Natural killer cell (primary cell): ENCODE data around the gene TDRD9. TPM values are rescaled to one million over a fixed set of nuclear protein-coding genes. Genes with fewer than 3 reads are reported as not detected.

ENCODE experiments used
- ATAC-seq, 3 donors: fragments of 150-1000 bp in 2 of 3; fragments of 200-7000 bp in 1 of 3; cut with Tn5 transposase; 1 replicate in 1 of 3; 2 replicates in 2 of 3; pipeline ENCODE4 v1.10.0; 2021; ENCODE audit warnings: mild to moderate bottlenecking in 2 of 3, moderate library complexity in 2 of 3
- DNase-seq, 2 donors: peaks; one replicate each; pipeline versions ENCODE4 v3.0.0 to v3.0.0-alpha.2; 2013 to 2021; ENCODE audit warnings: mixed read lengths in 1 of 2
- H3K27ac ChIP-seq: one replicate; pipeline ENCODE4 v1.5.1; 2013; ENCODE audit warnings: mild to moderate bottlenecking, low read length
- H3K27me3 ChIP-seq: one replicate; pipeline ENCODE4 v1.6.1; 2013; ENCODE audit warnings: low read length; ENCODE audit not compliant: control insufficient read depth, insufficient read depth
- H3K36me3 ChIP-seq: one replicate; pipeline ENCODE4 v1.6.1; 2013; ENCODE audit warnings: low read length; ENCODE audit not compliant: control insufficient read depth, insufficient read depth
- H3K4me1 ChIP-seq: one replicate; pipeline ENCODE4 v1.6.1; 2013; ENCODE audit warnings: low read length; ENCODE audit not compliant: control insufficient read depth, insufficient read depth
- H3K4me3 ChIP-seq: one replicate; pipeline ENCODE4 v1.5.1; 2013; ENCODE audit warnings: low read length
- H3K9me3 ChIP-seq: one replicate; pipeline ENCODE4 v1.6.1; 2013; ENCODE audit warnings: low read length; ENCODE audit not compliant: control insufficient read depth, insufficient read depth
- H3K27ac Mint-ChIP-seq, 2 donors: one replicate each; pipeline ENCODE4 v1.8.0; 2022; ENCODE audit warnings: mild to moderate bottlenecking in 2 of 2, mixed read lengths in 2 of 2, moderate library complexity in 1 of 2
- H3K27me3 Mint-ChIP-seq, 2 donors: one replicate each; pipeline ENCODE4 v1.8.0; 2022; ENCODE audit warnings: low read depth in 2 of 2, mixed read lengths in 2 of 2
- H3K36me3 Mint-ChIP-seq: one replicate; pipeline ENCODE4 v1.8.0; 2022; ENCODE audit warnings: mixed read lengths
- H3K4me1 Mint-ChIP-seq, 2 donors: one replicate each; pipeline ENCODE4 v1.8.0; 2022; ENCODE audit warnings: mixed read lengths in 2 of 2
- H3K4me3 Mint-ChIP-seq: one replicate; pipeline ENCODE4 v1.8.0; 2022; ENCODE audit warnings: mild to moderate bottlenecking, moderate library complexity, mixed read lengths
- H3K9me3 Mint-ChIP-seq, 2 donors: one replicate each; pipeline ENCODE4 v1.8.0; 2022; ENCODE audit warnings: mixed read lengths in 2 of 2
- WGBS: methylation state at CpG from one replicate; pipeline ENCODE4 v1.1.7; 2013; ENCODE audit warnings: missing lambda C conversion rate; ENCODE audit not compliant: insufficient coverage; 5-methylcytosine and 5-hydroxymethylcytosine counted together
- intact Hi-C: fragments of 100-400 bp; cut with micrococcal nuclease; formaldehyde crosslinking; loops from one replicate; pipeline ENCODE4 v1.14.2; 2022
- total RNA-seq, 4 donors: library from RNA; stranded (reverse); fragments of 120-200 nt in 1 of 4; gene quantifications; one replicate each; pipeline versions ENCODE4 v1.2.3 to v1.2.4, GENCODE V29; 2013 to 2022
- TF ChIP-seq, protein P1 (sequence below): fragments of 200-600 bp; IDR thresholded peaks from one replicate; pipeline ENCODE4 v1.8.0; 2022; ENCODE audit warnings: antibody characterized with exemption

The TDRD9 gene
- total RNA-seq, 3 donors from 2014 or later (not counting 1 experiment from before 2014, with no cell fraction given) = 0.75 to 2.2 (median 1.4) TPM

GRCh38 chr14:104101651-104102281, 173.5 kb downstream of the TDRD9 start:
- ATAC-seq (no peak), DNase-seq (no peak)
- Histone ChIP-seq H3K36me3 (no peaks in the 10 kb centered on the region), H3K4me1 (no peaks in the 10 kb centered on the region), H3K27ac (no peak overlapping the region), H3K27me3 (no peaks in the 10 kb centered on the region), H3K4me3 (no peak overlapping the region), H3K9me3 (no peaks in the 10 kb centered on the region)
- intact Hi-C loops = no loop called here
- H3K9me3 Mint-ChIP-seq = no peaks in the 10 kb centered on the region
- H3K4me3 Mint-ChIP-seq = no peak overlapping the region
- H3K27ac Mint-ChIP-seq = no peak overlapping the region
- TF ChIP-seq, protein P1, sequence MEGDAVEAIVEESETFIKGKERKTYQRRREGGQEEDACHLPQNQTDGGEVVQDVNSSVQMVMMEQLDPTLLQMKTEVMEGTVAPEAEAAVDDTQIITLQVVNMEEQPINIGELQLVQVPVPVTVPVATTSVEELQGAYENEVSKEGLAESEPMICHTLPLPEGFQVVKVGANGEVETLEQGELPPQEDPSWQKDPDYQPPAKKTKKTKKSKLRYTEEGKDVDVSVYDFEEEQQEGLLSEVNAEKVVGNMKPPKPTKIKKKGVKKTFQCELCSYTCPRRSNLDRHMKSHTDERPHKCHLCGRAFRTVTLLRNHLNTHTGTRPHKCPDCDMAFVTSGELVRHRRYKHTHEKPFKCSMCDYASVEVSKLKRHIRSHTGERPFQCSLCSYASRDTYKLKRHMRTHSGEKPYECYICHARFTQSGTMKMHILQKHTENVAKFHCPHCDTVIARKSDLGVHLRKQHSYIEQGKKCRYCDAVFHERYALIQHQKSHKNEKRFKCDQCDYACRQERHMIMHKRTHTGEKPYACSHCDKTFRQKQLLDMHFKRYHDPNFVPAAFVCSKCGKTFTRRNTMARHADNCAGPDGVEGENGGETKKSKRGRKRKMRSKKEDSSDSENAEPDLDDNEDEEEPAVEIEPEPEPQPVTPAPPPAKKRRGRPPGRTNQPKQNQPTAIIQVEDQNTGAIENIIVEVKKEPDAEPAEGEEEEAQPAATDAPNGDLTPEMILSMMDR = no peak
- WGBS = 90% methylated on average over 15 of the region's 16 CpGs
- no peaks in the 10 kb centered on the region for H3K27me3 Mint-ChIP-seq
- H3K4me1 Mint-ChIP-seq = no peaks in the 10 kb centered on the region
- H3K36me3 Mint-ChIP-seq = no peaks in the 10 kb centered on the region

Other genes starting within 250 kb of the TDRD9 start
- 10 to 100 TPM; 11.6 to 12.8 (median 12.7) TPM for gene XRCC3, start 213.0 kb upstream of the TDRD9 start, total RNA-seq
- 10 to 100 TPM in 1 of 3 donors, 1 to 10 TPM in 2; 5.9 to 10.7 (median 8.5) TPM for gene ZFYVE21, start 212.6 kb upstream of the TDRD9 start, total RNA-seq
- gene PPP1R13B, start 80.9 kb upstream of the TDRD9 start, total RNA-seq = 10 to 100 TPM; 26.5 to 35.5 (median 31.7) TPM
- gene RD3L, start 14.1 kb downstream of the TDRD9 start, total RNA-seq = not detected
- not detected for gene ASPG, start 157.2 kb downstream of the TDRD9 start, total RNA-seq
- not detected for gene KIF26A, start 210.1 kb downstream of the TDRD9 start, total RNA-seq